HepG2 (cell line): ENCODE data around the gene TCEA3. TPM values are rescaled to one million over a fixed set of nuclear protein-coding genes. Genes with fewer than 3 reads are reported as not detected.

Experiments used
- CEBPZ ChIP-seq: IDR thresholded peaks from 2 replicates; pipeline ENCODE4 v1.6.1; 2012; ENCODE audit warnings: low read length, improper control_type of control experiment
- ETV5 ChIP-seq: IDR thresholded peaks from 2 replicates; pipeline ENCODE4 v1.6.1; 2018; ENCODE audit warnings: missing biosample characterization, missing genetic modification reagents, inconsistent platforms, borderline replicate concordance
- EZH2 ChIP-seq: conservative IDR thresholded peaks from 2 replicates; pipeline ENCODE4 v1.6.1; 2012; ENCODE audit warnings: mild to moderate bottlenecking, low read depth, low read length, moderate library complexity
- GATA4 ChIP-seq: sonication (generic); IDR thresholded peaks from 2 replicates; pipeline ENCODE4 v1.6.1; 2016; ENCODE audit warnings: antibody characterized with exemption, low read depth, borderline replicate concordance
- GFI1 ChIP-seq: sonication (generic); formaldehyde crosslinking; IDR thresholded peaks from 2 replicates; pipeline ENCODE4 v1.5.0; 2020; ENCODE audit warnings: missing genetic modification reagents, mild to moderate bottlenecking, borderline replicate concordance
- HDAC2 ChIP-seq: sonication (generic); formaldehyde crosslinking; IDR thresholded peaks from 2 replicates; pipeline ENCODE4 v1.4.0; 2020; ENCODE audit warnings: missing genetic modification reagents
- HOXA5 ChIP-seq: sonication (generic); formaldehyde crosslinking; IDR thresholded peaks from 2 replicates; pipeline ENCODE4 v1.4.0; 2020; ENCODE audit warnings: missing genetic modification reagents
- MAF1 ChIP-seq: sonication (generic); formaldehyde crosslinking; IDR thresholded peaks from 2 replicates; pipeline ENCODE4 v1.5.0; 2020; ENCODE audit warnings: missing genetic modification reagents, borderline replicate concordance
- MAFF ChIP-seq: IDR thresholded peaks from 2 replicates; pipeline ENCODE4 v1.6.1; 2011; ENCODE audit warnings: low read depth, low read length, improper control_type of control experiment
- MAZ ChIP-seq, 2 experiments: sonication (generic) in 1 of 2; formaldehyde crosslinking in 1 of 2; IDR thresholded peaks; 2 replicates each; pipeline versions ENCODE4 v1.5.0 to v1.6.1; 2012 to 2020; ENCODE audit warnings: low read depth in 2 of 2, mild to moderate bottlenecking in 2 of 2, borderline replicate concordance in 1 of 2, improper control_type of control experiment in 1 of 2, low read length in 1 of 2, missing genetic modification reagents in 1 of 2, moderate library complexity in 1 of 2
- MTF2 ChIP-seq: sonication (generic); formaldehyde crosslinking; IDR thresholded peaks from 2 replicates; pipeline ENCODE4 v1.5.0; 2020; ENCODE audit warnings: missing genetic modification reagents, borderline replicate concordance
- NRL ChIP-seq: sonication (generic); formaldehyde crosslinking; IDR thresholded peaks from 2 replicates; pipeline ENCODE4 v1.5.0; 2020; ENCODE audit warnings: missing genetic modification reagents, mild to moderate bottlenecking, moderate library complexity, borderline replicate concordance
- SETDB1 ChIP-seq: sonication (generic); formaldehyde crosslinking; IDR thresholded peaks from 2 replicates; pipeline ENCODE4 v1.5.1; 2020; ENCODE audit warnings: missing genetic modification reagents, mild to moderate bottlenecking, borderline replicate concordance
- SIX4 ChIP-seq: sonication (generic); formaldehyde crosslinking; IDR thresholded peaks from 2 replicates; pipeline ENCODE4 v1.4.0; 2020; ENCODE audit warnings: missing genetic modification reagents
- TEAD3 ChIP-seq: optimal IDR thresholded peaks from 2 replicates; pipeline ENCODE3; 2016; ENCODE audit warnings: borderline replicate concordance
- TFDP1 ChIP-seq: IDR thresholded peaks from 2 replicates; pipeline ENCODE4 v1.6.1; 2016; ENCODE audit warnings: missing compliant biosample characterization, missing genetic modification reagents, borderline replicate concordance
- TSC22D2 ChIP-seq: sonication (generic); formaldehyde crosslinking; IDR thresholded peaks from 2 replicates; pipeline ENCODE4 v1.5.1; 2020; ENCODE audit warnings: missing genetic modification reagents, mild to moderate bottlenecking, borderline replicate concordance
- U2AF2 ChIP-seq: fragments of 200-400 bp; formaldehyde crosslinking; IDR thresholded peaks from 2 replicates; pipeline ENCODE4 v1.6.1; 2017; ENCODE audit warnings: low read depth, mild to moderate bottlenecking, low read length
- ZNF362 ChIP-seq: sonication (generic); formaldehyde crosslinking; IDR thresholded peaks from 2 replicates; pipeline ENCODE4 v1.4.0; 2020; ENCODE audit warnings: missing genetic modification reagents, mild to moderate bottlenecking, borderline replicate concordance
- ZNF44 ChIP-seq: sonication (generic); formaldehyde crosslinking; IDR thresholded peaks from 2 replicates; pipeline ENCODE4 v1.5.1; 2020; ENCODE audit warnings: mild to moderate bottlenecking, missing genetic modification reagents
- ZNF441 ChIP-seq: sonication (generic); formaldehyde crosslinking; IDR thresholded peaks from 2 replicates; pipeline ENCODE4 v1.7.0; 2021; ENCODE audit warnings: missing genetic modification reagents, borderline replicate concordance
- ZNF652 ChIP-seq: IDR thresholded peaks from 2 replicates; pipeline ENCODE4 v1.6.1; 2016; ENCODE audit warnings: low read depth, borderline replicate concordance
- ZNF703 ChIP-seq: sonication (generic); formaldehyde crosslinking; IDR thresholded peaks from 2 replicates; pipeline ENCODE4 v1.5.1; 2020; ENCODE audit warnings: missing genetic modification reagents, mild to moderate bottlenecking, moderate library complexity, borderline replicate concordance
- ZSCAN22 ChIP-seq: sonication (generic); formaldehyde crosslinking; IDR thresholded peaks from 2 replicates; pipeline ENCODE4 v1.4.0; 2020; ENCODE audit warnings: mild to moderate bottlenecking, missing genetic modification reagents
- polyA plus RNA-seq, 8 experiments: library from polyadenylated mRNA; depleted of rRNA in 3 of 8; stranded (reverse) in 7 of 8; unstranded in 1 of 8; fragments of >200 nt; fragmentation: Illumina TruSeq in 4 of 8; extraction: Trizol in 4 of 8; gene quantifications; 2 replicates each; pipeline versions ENCODE4 v1.2.1 to v1.2.3, GENCODE V29; 2011 to 2016; ENCODE audit warnings: low read depth in 4 of 8, missing spikeins in 1 of 8, mixed read lengths in 1 of 8; ENCODE audit not compliant: insufficient read depth in 1 of 8
- total RNA-seq, 5 experiments: library from RNA; depleted of rRNA; stranded (reverse); fragments of >200 nt; fragmentation: Illumina TruSeq; extraction: Trizol; gene quantifications; 2 replicates each; pipeline ENCODE4 v1.2.3, GENCODE V29; 2016; ENCODE audit warnings: low read depth in 1 of 5

Gene TCEA3
- total and polyA plus RNA-seq, 2 of the 13 experiments (the other 11 are each of a cell fraction or from before 2014, with no cell fraction given), result 55.5 to 84.6 TPM

- TF ChIP-seq CEBPZ, result no peak
- TF ChIP-seq SIX4 (CRISPR knock-in tag), result no peak
- peak; percentile 25; the same call in 1 of the 2 replicates for TF ChIP-seq ZSCAN22
- peak; percentile 64; the same call in 1 of the 2 replicates for TF ChIP-seq TFDP1 (CRISPR knock-in tag)
- no peak for TF ChIP-seq MTF2 (CRISPR knock-in tag)
- TF ChIP-seq HOXA5 (CRISPR knock-in tag), result 0 out of 2 replicates have a peak, but pooled peaks have one; percentile 39
- no peak for TF ChIP-seq EZH2
- no peak for TF ChIP-seq ZNF703
- TF ChIP-seq GFI1 (CRISPR knock-in tag), result no peak; the same call in 1 of the 2 replicates
- no peak for TF ChIP-seq ZNF441 (CRISPR knock-in tag)
- no peak for TF ChIP-seq ZNF652 (CRISPR knock-in tag)
- TF ChIP-seq TEAD3 (CRISPR knock-in tag), result peak; percentile 64
- no peak for TF ChIP-seq U2AF2
- 0 out of 2 replicates have a peak, but pooled peaks have one; percentile 23 for TF ChIP-seq HDAC2 (CRISPR knock-in tag)
- no peak for TF ChIP-seq SETDB1 (CRISPR knock-in tag)
- 0 out of 2 replicates have a peak, but pooled peaks have one; percentile 25 for TF ChIP-seq ZNF44
- no peak for TF ChIP-seq MAFF
- peak; percentile 10; the same call in 1 of the 2 replicates for TF ChIP-seq ETV5 (CRISPR knock-in tag)
- TF ChIP-seq ZNF362 (CRISPR knock-in tag), result peak; percentile 14; the same call in 1 of the 2 replicates
- TF ChIP-seq MAF1 (CRISPR knock-in tag), result 0 out of 2 replicates have a peak, but pooled peaks have one; percentile 48
- TF ChIP-seq MAZ (IDR thresholded peaks at IDR 0.05; ENCODE audit: borderline replicate concordance, low read depth, low read length), result peak; percentile 87
- no peak; the same call in 1 of the 2 replicates for TF ChIP-seq MAZ (CRISPR knock-in tag; IDR thresholded peaks at IDR 0.05; ENCODE audit: low read depth)
- no peak for TF ChIP-seq TSC22D2 (CRISPR knock-in tag)
- TF ChIP-seq NRL (CRISPR knock-in tag), result no peak; the same call in 1 of the 2 replicates
- 0 out of 2 replicates have a peak, but pooled peaks have one; percentile 63 for TF ChIP-seq GATA4
Measured at GRCh38 chr1:23367791-23368561, 56.6 kb downstream of the TCEA3 start (continued).
